A549 (cell line): ENCODE results near the gene MCTP2. TPM values are rescaled to one million over a fixed set of nuclear protein-coding genes. Genes with fewer than 3 reads are reported as not detected.

Experiments
- ATAC-seq, 2 experiments: fragments of 200-7000 bp in 1 of 2; fragments of >200 bp in 1 of 2; cut with Nextera tagmentation in 1 of 2; cut with Tn5 transposase in 1 of 2; 3 replicates each; pipeline versions ENCODE4 v1.8.0 to v1.9.1; 2018 to 2020; ENCODE audit warnings: mild to moderate bottlenecking in 1 of 2, moderate library complexity in 1 of 2
- CTCF ChIA-PET: fragments of 300-600 bp; sonication (Branson Sonifier 250); formaldehyde crosslinking; extraction: SDS; loops from one replicate; lab custom pipeline; 2021; ENCODE audit warnings: antibody characterized with exemption, inconsistent platforms; lab: Yijun Ruan, JAX
- POLR2A ChIA-PET: fragments of 350-600 bp; formaldehyde crosslinking; extraction: SDS; loops from one replicate; lab custom pipeline; 2021; ENCODE audit warnings: antibody characterized with exemption, inconsistent platforms; lab: Yijun Ruan, JAX
- DNase-seq, 2 experiments: peaks; one replicate each; pipeline versions ENCODE4 v3.0.0 to v3.0.0-alpha.2; 2011 to 2016; ENCODE audit warnings: low read depth in 1 of 2, low spot score in 1 of 2
- FAIRE-seq: peaks from 2 replicates; lab custom pipeline; 2011; peaks lifted over from hg19 to GRCh38; lab: Jason Lieb, UNC
- H3K27ac ChIP-seq, 2 experiments: fragments of >200 bp; sonication (Bioruptor Twin); formaldehyde crosslinking; 3 replicates each; pipeline ENCODE4 v1.5.1; 2016 to 2017
- H3K4me1 ChIP-seq: fragments of >200 bp; sonication (Bioruptor Twin); formaldehyde crosslinking; 3 replicates; pipeline ENCODE4 v1.6.1; 2016
- H3K4me2 ChIP-seq: fragments of >200 bp; sonication (Bioruptor Twin); formaldehyde crosslinking; 3 replicates; pipeline ENCODE4 v1.6.1; 2016
- H3K4me3 ChIP-seq: fragments of >200 bp; sonication (Bioruptor Twin); formaldehyde crosslinking; 3 replicates; pipeline ENCODE4 v1.5.1; 2016
- H3K9me3 ChIP-seq: fragments of >200 bp; sonication (Bioruptor Twin); formaldehyde crosslinking; 3 replicates; pipeline ENCODE4 v1.6.1; 2016
- BHLHE40 ChIP-seq: IDR thresholded peaks from 2 replicates; pipeline ENCODE4 v1.6.1; 2012; ENCODE audit warnings: low read depth, low read length, inconsistent platforms
- CEBPB ChIP-seq, 2 experiments: fragments of >200 bp in 1 of 2; sonication (Bioruptor Twin) in 1 of 2; formaldehyde crosslinking in 1 of 2; IDR thresholded peaks; 2 replicates each; pipeline ENCODE4 v1.6.1; 2012 to 2016
- CTCF ChIP-seq: fragments of >200 bp; sonication (Bioruptor Twin); formaldehyde crosslinking; IDR thresholded peaks from 3 replicates; pipeline ENCODE4 v1.5.1; 2016
- HEYL ChIP-seq: fragments of 250-450 bp; sonication (Bioruptor Pico); IDR thresholded peaks from 2 replicates; pipeline ENCODE4 v1.8.0; 2021; ENCODE audit warnings: mild to moderate bottlenecking, moderate library complexity
- KDM1A ChIP-seq: fragments of 200-600 bp; sonication (generic); IDR thresholded peaks from 2 replicates; pipeline ENCODE4 v1.6.1; 2016; ENCODE audit warnings: low read depth, mild to moderate bottlenecking
- MAFK ChIP-seq: fragments of 450-650 bp; IDR thresholded peaks from 2 replicates; pipeline ENCODE4 v1.6.1; 2014; ENCODE audit not compliant: partially characterized antibody
- MAZ ChIP-seq: fragments of 150-350 bp; IDR thresholded peaks from 2 replicates; pipeline ENCODE4 v1.6.1; 2014; ENCODE audit warnings: antibody characterized with exemption, low read depth, low read length, borderline replicate concordance
- MYC ChIP-seq: IDR thresholded peaks from 2 replicates; pipeline ENCODE4 v1.6.1; 2012; ENCODE audit warnings: mild to moderate bottlenecking, inconsistent platforms, low read length, improper control_type of control experiment, borderline replicate concordance
- NFE2L2 ChIP-seq: fragments of 150-350 bp; conservative IDR thresholded peaks from 2 replicates; pipeline ENCODE4 v1.6.1; 2014; ENCODE audit warnings: low read length
- NPAS2 ChIP-seq: fragments of 250-450 bp; sonication (Bioruptor Pico); IDR thresholded peaks from 2 replicates; pipeline ENCODE4 v1.8.0; 2022; ENCODE audit warnings: mild to moderate bottlenecking, moderate library complexity, borderline replicate concordance
- RARB ChIP-seq: fragments of 250-450 bp; sonication (Bioruptor Pico); IDR thresholded peaks from 2 replicates; pipeline ENCODE4 v1.8.0; 2021; ENCODE audit warnings: mild to moderate bottlenecking, moderate library complexity
- SMC3 ChIP-seq: fragments of >200 bp; sonication (Bioruptor Twin); formaldehyde crosslinking; IDR thresholded peaks from 3 replicates; pipeline ENCODE4 v1.6.1; 2018; ENCODE audit warnings: inconsistent platforms
- USF2 ChIP-seq: fragments of 450-650 bp; IDR thresholded peaks from 2 replicates; pipeline ENCODE4 v1.6.1; 2014; ENCODE audit warnings: antibody characterized with exemption
- WGBS: methylation state at CpG from one replicate; pipeline ENCODE4 v1.1.6; 2017; ENCODE audit errors: missing lambda C conversion rate; 5-methylcytosine and 5-hydroxymethylcytosine counted together
- polyA plus RNA-seq, 4 experiments: library from polyadenylated mRNA; depleted of rRNA in 3 of 4; stranded (reverse); fragments of >200 nt; fragmentation: RNase III in 1 of 4; extraction: RNeasy Plus Mini Kit Qiagen cat#74134 plus additional on column Dnase treatment in 1 of 4; gene quantifications; 2 replicates in 3 of 4; 3 replicates in 1 of 4; pipeline ENCODE4 v1.2.3, GENCODE V29; 2011 to 2017
- TF ChIP-seq, protein P1 (sequence below): fragments of >200 bp; sonication (Bioruptor Twin); formaldehyde crosslinking; IDR thresholded peaks from 3 replicates; pipeline ENCODE4 v1.6.1; 2016
- TF ChIP-seq, protein P2 (sequence below): fragments of 200-600 bp; sonication (generic); IDR thresholded peaks from 2 replicates; pipeline ENCODE4 v1.6.1; 2016; ENCODE audit warnings: antibody characterized with exemption, mild to moderate bottlenecking, moderate library complexity

Gene MCTP2
- polyA plus RNA-seq, 2 of the 4 experiments (the other 2 are of a cell fraction), result not detected

GRCh38 chr15:94366781-94367180 is 135.4 kb downstream of the MCTP2 start:
- CTCF ChIA-PET, result no interaction called here
- ATAC-seq, result no peak
- WGBS, result 12% methylated on average over 4 of the region's 4 CpGs
- Histone ChIP-seq H3K9me3 (no peaks in the 10 kb centered on the region), H3K4me2 (no peak overlapping the region), H3K4me3 (no peak overlapping the region), H3K27ac (no peak overlapping the region)
- no peak for DNase-seq
- FAIRE-seq, result no peak
- POLR2A ChIA-PET, result no interaction called here
- TF ChIP-seq NPAS2 (CRISPR knock-in tag) (no peak), USF2 (no peak), BHLHE40 (no peak), SMC3 (no peak), HEYL (CRISPR knock-in tag) (no peak), CEBPB (IDR thresholded peaks at IDR 0.05) (no peak), RARB (CRISPR knock-in tag) (no peak)
- TF ChIP-seq, all 56 proteins: peak for 0
- no peaks in the 10 kb centered on the region for H3K4me1 ChIP-seq

DNA sequence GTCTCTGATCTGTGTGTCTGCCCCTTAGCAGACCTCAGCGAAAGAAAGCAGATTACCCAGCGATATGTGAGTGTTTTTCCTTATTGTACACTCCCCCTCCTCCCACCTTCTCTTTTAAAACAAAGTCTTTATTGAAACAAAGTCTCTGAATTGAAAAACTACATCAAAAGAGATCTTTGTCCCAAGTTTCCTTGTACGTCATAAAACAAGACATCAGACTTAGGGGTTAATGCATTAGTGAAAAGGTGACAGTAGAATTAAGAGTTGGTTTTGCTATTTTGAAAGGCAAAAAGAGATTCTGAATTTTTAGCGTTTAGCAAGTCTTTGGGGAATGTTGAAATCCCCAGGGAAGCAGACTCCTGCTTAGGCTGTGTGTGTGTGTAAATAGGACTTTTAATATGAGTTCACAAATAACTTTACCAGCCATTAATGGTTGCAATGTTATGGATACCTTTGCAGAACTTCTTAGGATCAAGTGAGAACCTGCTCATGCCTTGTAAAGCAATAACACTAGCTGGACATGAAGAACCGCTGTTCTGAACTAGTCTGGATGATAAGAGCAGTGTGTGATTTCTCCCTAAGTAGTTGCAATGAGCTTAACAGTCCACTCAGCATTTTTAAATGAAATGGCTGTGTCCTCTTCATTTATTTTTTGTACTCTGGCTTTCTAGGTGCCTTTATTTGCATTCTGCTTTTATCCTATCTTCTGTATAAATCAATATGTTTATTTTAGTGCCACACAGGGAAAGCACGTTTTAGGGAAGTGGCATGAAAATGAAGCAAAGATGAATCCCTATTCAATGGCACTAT is 136.6 kb downstream of the MCTP2 start:
- FAIRE-seq (no peak), ATAC-seq (no peak)
- Histone ChIP-seq H3K9me3 (no peaks in the 10 kb centered on the region), H3K4me2 (no peak overlapping the region), H3K4me3 (no peak overlapping the region), H3K4me1 (no peaks in the 10 kb centered on the region), H3K27ac (no peak overlapping the region)
- CTCF ChIA-PET, result interaction anchor here (1.1 kb wide), 1 partner anchor 44 kb away, joined by 3 read pairs; no protein-coding TSS in a partner anchor
- TF ChIP-seq MAFK, result peak; percentile 65
- no peak for TF ChIP-seq MYC
- TF ChIP-seq USF2, result no peak
- TF ChIP-seq, all 56 proteins: peak for 1
- POLR2A ChIA-PET, result no interaction called here
- DNase-seq, result no peak
- 13% methylated on average over 6 of the region's 6 CpGs for WGBS

DNA sequence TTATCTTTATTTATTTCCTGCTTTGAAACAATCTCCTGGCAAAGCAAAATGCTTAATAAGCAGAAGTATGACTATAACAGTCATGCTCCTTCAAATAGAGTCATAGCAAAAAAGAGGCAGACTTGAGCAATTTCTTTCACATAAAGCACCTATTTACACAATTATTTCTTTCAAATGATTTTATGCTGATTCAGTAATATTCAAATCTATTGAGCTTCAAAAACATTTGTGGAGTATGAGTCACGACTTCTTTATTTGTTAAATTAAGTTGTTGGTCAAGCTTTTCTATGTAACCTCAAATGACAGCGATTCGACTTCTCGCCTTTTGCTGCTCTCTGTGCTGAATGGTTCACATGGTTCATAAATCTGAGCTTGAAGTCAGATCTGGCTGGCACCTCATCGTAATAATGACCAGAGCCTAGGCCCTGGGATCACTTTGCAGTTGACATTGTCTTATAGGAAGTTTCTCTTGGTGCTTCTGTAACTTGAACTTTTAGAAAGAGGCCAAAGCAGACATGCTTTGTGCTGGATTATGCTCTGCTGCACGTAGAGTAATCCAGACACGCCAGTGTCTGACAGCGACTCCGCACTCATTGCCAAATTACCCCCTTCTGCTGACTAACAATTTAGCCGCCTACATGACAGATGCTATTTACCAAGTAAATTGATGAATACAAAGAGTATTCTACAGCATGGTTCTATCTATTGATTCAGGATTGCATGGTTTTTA is 139.0 kb downstream of the MCTP2 start:
- FAIRE-seq (no peak), DNase-seq (no peak), ATAC-seq (no peak)
- no peak overlapping the region for H3K4me2 ChIP-seq
- H3K4me1 ChIP-seq, result no peaks in the 10 kb centered on the region
- H3K4me3 ChIP-seq, result no peak overlapping the region
- CTCF ChIA-PET, result interaction anchor here (1.0 kb wide), 1 partner anchor 19 kb away, joined by 3 read pairs; no protein-coding TSS in a partner anchor
- 36% methylated on average over 10 of the region's 10 CpGs for WGBS
- H3K27ac ChIP-seq, result no peak overlapping the region
- TF ChIP-seq KDM1A (no peak), MAFK (peak; percentile 94)
- no peaks in the 10 kb centered on the region for H3K9me3 ChIP-seq
- POLR2A ChIA-PET, result no interaction called here

GRCh38 chr15:94370936-94371285 is 139.6 kb downstream of the MCTP2 start:
- ChIA-PET CTCF (no interaction called here), POLR2A (no interaction called here)
- no peak overlapping the region for H3K27ac ChIP-seq
- no peak overlapping the region for H3K4me2 ChIP-seq
- DNase-seq (no peak), ATAC-seq (no peak), FAIRE-seq (no peak)
- H3K4me3 ChIP-seq, result no peak overlapping the region
- H3K4me1 ChIP-seq, result no peaks in the 10 kb centered on the region
- 13% methylated on average over 2 of the region's 2 CpGs for WGBS
- H3K9me3 ChIP-seq, result no peaks in the 10 kb centered on the region
- TF ChIP-seq MAZ (no peak), SMC3 (no peak), CTCF (no peak), USF2 (no peak), NPAS2 (CRISPR knock-in tag) (no peak), NFE2L2 (no peak)
- TF ChIP-seq, protein P1, sequence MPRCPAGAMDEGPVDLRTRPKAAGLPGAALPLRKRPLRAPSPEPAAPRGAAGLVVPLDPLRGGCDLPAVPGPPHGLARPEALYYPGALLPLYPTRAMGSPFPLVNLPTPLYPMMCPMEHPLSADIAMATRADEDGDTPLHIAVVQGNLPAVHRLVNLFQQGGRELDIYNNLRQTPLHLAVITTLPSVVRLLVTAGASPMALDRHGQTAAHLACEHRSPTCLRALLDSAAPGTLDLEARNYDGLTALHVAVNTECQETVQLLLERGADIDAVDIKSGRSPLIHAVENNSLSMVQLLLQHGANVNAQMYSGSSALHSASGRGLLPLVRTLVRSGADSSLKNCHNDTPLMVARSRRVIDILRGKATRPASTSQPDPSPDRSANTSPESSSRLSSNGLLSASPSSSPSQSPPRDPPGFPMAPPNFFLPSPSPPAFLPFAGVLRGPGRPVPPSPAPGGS, result no peak
- TF ChIP-seq, protein P2, sequence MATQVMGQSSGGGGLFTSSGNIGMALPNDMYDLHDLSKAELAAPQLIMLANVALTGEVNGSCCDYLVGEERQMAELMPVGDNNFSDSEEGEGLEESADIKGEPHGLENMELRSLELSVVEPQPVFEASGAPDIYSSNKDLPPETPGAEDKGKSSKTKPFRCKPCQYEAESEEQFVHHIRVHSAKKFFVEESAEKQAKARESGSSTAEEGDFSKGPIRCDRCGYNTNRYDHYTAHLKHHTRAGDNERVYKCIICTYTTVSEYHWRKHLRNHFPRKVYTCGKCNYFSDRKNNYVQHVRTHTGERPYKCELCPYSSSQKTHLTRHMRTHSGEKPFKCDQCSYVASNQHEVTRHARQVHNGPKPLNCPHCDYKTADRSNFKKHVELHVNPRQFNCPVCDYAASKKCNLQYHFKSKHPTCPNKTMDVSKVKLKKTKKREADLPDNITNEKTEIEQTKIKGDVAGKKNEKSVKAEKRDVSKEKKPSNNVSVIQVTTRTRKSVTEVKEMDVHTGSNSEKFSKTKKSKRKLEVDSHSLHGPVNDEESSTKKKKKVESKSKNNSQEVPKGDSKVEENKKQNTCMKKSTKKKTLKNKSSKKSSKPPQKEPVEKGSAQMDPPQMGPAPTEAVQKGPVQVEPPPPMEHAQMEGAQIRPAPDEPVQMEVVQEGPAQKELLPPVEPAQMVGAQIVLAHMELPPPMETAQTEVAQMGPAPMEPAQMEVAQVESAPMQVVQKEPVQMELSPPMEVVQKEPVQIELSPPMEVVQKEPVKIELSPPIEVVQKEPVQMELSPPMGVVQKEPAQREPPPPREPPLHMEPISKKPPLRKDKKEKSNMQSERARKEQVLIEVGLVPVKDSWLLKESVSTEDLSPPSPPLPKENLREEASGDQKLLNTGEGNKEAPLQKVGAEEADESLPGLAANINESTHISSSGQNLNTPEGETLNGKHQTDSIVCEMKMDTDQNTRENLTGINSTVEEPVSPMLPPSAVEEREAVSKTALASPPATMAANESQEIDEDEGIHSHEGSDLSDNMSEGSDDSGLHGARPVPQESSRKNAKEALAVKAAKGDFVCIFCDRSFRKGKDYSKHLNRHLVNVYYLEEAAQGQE, result no peak
